ENCODE measurements around the gene CH25H. TPM values are rescaled to one million over a fixed set of nuclear protein-coding genes. Genes with fewer than 3 reads are reported as not detected.
"Not testable (repeated sequence)": the region's sequence is repeated elsewhere in the genome, so short reads cannot be mapped to it uniquely, and the experiment has no call there.

CH25H gene
- 4.1 TPM for total RNA-seq

- peak; percentile 89 for DNase-seq
These were observed at the start of gene CH25H for GRCh38 chr10:89207181-89207800. TSS of gene CH25H (minus strand) at chr10:89207317. CDS start at chr10:89207292, 25 bp downstream.

- no peak for DNase-seq
These were observed 49.2 kb upstream of the CH25H start for GRCh38 chr10:89256340-89256739.

GRCh38 chr10:89255793-89256192 is 48.7 kb upstream of the CH25H start:
- DNase-seq = no peak

GRCh38 chr10:89255091-89255579 is 48.0 kb upstream of the CH25H start:
- not testable (repeated sequence) for DNase-seq

- DNase-seq = no peak
These were observed 45.1 kb upstream of the CH25H start for GRCh38 chr10:89252225-89252585.

GRCh38 chr10:89251409-89252224 is 44.5 kb upstream of the CH25H start, which contains the start of gene LIPA:
TSS of gene LIPA (minus strand) at chr10:89251775. CDS start at chr10:89247648, 4,127 bp downstream.
- peak; percentile 90 for DNase-seq

- DNase-seq = no peak
These were observed 43.8 kb upstream of the CH25H start for GRCh38 chr10:89250865-89251408.

- no peak for DNase-seq
These were observed 41.9 kb upstream of the CH25H start for GRCh38 chr10:89248990-89249389.

- not testable (repeated sequence) for DNase-seq
These were observed 40.5 kb upstream of the CH25H start for GRCh38 chr10:89247623-89248022.

- no peak for DNase-seq
These were observed 38.7 kb upstream of the CH25H start for GRCh38 chr10:89245802-89246201.

- no peak for DNase-seq
These were observed 35.9 kb upstream of the CH25H start for GRCh38 chr10:89242840-89243568.

GRCh38 chr10:89242345-89242684 is 35.2 kb upstream of the CH25H start:
- no peak for DNase-seq

GRCh38 chr10:89241486-89242344 is 34.6 kb upstream of the CH25H start:
- DNase-seq = no peak

GRCh38 chr10:89241026-89241425 is 33.9 kb upstream of the CH25H start:
- DNase-seq = no peak

GRCh38 chr10:89240519-89240918 is 33.4 kb upstream of the CH25H start:
- DNase-seq = no peak

GRCh38 chr10:89238956-89239644 is 32.0 kb upstream of the CH25H start:
- no peak for DNase-seq

- DNase-seq = peak; percentile 43
These were observed 30.7 kb upstream of the CH25H start for GRCh38 chr10:89237849-89238248.

GRCh38 chr10:89236226-89236797 is 29.2 kb upstream of the CH25H start:
- peak; percentile 86 for DNase-seq

- no peak for DNase-seq
These were observed 28.1 kb upstream of the CH25H start for GRCh38 chr10:89235073-89235798.

- no peak for DNase-seq
These were observed 25.9 kb upstream of the CH25H start for GRCh38 chr10:89233033-89233432.
